GM19035 (cell line): Measurements from ENCODE around the gene VAC14.
A peak's percentile ranks its signal among the peaks of the same experiment; 100 is the strongest.
"Not testable (repeated sequence)": the region's sequence is repeated elsewhere in the genome, so short reads cannot be mapped to it uniquely, and the experiment has no call there.

ENCODE experiments used
- ATAC-seq: cut with Tn5 transposase; IDR thresholded peaks from one replicate; pipeline ENCODE4 v1.9.1; 2021; ENCODE audit not compliant: unreplicated experiment

Gene VAC14

GRCh38 chr16:70800781-70801480, at the start of gene VAC14:
Gene VAC14, minus strand, starts transcription at chr16:70801158. Its CDS starts 258 bp downstream, at chr16:70800900.
- peak; percentile 92 for ATAC-seq

GRCh38 chr16:70823498-70824118, 22.6 kb upstream of the VAC14 start:
- ATAC-seq, result not testable (repeated sequence)

GRCh38 chr16:70822734-70823133, 21.8 kb upstream of the VAC14 start:
- not testable (repeated sequence) for ATAC-seq

GRCh38 chr16:70818088-70818487, 17.1 kb upstream of the VAC14 start:
- ATAC-seq, result not testable (repeated sequence)

GRCh38 chr16:70809392-70810060, 8.6 kb upstream of the VAC14 start:
- no peak for ATAC-seq

GRCh38 chr16:70808371-70808770, 7.4 kb upstream of the VAC14 start:
- no peak for ATAC-seq

GRCh38 chr16:70805787-70806186, 4.8 kb upstream of the VAC14 start:
- ATAC-seq, result no peak

- no peak for ATAC-seq
These were observed 4.4 kb upstream of the VAC14 start for GRCh38 chr16:70805380-70805779.

GRCh38 chr16:70804734-70805169, 3.8 kb upstream of the VAC14 start:
- ATAC-seq, result no peak

- no peak for ATAC-seq
These were observed 3.3 kb upstream of the VAC14 start for GRCh38 chr16:70804153-70804733.

GRCh38 chr16:70803319-70803718, 2.4 kb upstream of the VAC14 start:
- no peak for ATAC-seq

GRCh38 chr16:70801611-70802010, 653 bp upstream of the VAC14 start:
- no peak for ATAC-seq

GRCh38 chr16:70800311-70800710, 647 bp downstream of the VAC14 start:
- no peak for ATAC-seq

GRCh38 chr16:70796301-70796700, 4.7 kb downstream of the VAC14 start:
- ATAC-seq, result no peak

- ATAC-seq, result no peak
These were observed 5.6 kb downstream of the VAC14 start for GRCh38 chr16:70795296-70795912.

GRCh38 chr16:70793851-70794502, 7.0 kb downstream of the VAC14 start:
- peak; percentile 65 for ATAC-seq

GRCh38 chr16:70790815-70791214, 10.1 kb downstream of the VAC14 start:
- ATAC-seq, result no peak

- no peak for ATAC-seq
These were observed 11.1 kb downstream of the VAC14 start for GRCh38 chr16:70789595-70790447.

- ATAC-seq, result no peak
These were observed 12.0 kb downstream of the VAC14 start for GRCh38 chr16:70788668-70789594.
